ENCODE data around the gene ZNF497.

DNA sequence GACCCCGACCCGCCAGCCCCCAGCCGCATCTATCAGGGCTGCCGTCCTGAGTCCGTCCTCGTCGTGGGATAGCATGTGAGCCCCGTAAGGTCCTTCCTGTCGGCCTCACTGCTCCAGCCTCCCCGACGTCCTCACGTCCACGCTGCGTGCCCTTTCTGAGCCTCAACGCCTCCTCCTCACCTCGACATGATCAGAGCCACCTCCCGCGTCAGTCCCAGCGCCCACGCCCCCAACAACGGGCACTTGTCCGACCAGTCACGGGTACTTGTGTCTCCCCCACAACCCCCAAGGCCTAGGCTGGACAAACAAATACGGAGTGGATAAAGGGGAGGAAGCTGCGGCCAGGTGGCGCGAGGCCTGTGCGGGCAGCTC lies 665 bp downstream of the ZNF497 start:
- TF ChIP-seq KDM1A (IDR thresholded peaks at IDR 0.05; ENCODE audit: borderline replicate concordance, low read length) (no peak), RAD21 (IDR thresholded peaks at IDR 0.05 in 1 of 2, conservative IDR thresholded peaks at IDR 0.05 in 1 of 2; ENCODE audit: low read depth in 2 of 2, low read length in 2 of 2) (no peak), EZH2 (IDR thresholded peaks at IDR 0.05; ENCODE audit: low read depth, low read length, severe bottlenecking) (no peak)
- TF ChIP-seq, protein P1, sequence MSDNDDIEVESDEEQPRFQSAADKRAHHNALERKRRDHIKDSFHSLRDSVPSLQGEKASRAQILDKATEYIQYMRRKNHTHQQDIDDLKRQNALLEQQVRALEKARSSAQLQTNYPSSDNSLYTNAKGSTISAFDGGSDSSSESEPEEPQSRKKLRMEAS (IDR thresholded peaks at IDR 0.05), result peak; percentile 91
- TF ChIP-seq, protein P2, sequence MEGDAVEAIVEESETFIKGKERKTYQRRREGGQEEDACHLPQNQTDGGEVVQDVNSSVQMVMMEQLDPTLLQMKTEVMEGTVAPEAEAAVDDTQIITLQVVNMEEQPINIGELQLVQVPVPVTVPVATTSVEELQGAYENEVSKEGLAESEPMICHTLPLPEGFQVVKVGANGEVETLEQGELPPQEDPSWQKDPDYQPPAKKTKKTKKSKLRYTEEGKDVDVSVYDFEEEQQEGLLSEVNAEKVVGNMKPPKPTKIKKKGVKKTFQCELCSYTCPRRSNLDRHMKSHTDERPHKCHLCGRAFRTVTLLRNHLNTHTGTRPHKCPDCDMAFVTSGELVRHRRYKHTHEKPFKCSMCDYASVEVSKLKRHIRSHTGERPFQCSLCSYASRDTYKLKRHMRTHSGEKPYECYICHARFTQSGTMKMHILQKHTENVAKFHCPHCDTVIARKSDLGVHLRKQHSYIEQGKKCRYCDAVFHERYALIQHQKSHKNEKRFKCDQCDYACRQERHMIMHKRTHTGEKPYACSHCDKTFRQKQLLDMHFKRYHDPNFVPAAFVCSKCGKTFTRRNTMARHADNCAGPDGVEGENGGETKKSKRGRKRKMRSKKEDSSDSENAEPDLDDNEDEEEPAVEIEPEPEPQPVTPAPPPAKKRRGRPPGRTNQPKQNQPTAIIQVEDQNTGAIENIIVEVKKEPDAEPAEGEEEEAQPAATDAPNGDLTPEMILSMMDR (IDR thresholded peaks at IDR 0.05; ENCODE audit: control extremely low read depth in 1 of 3, insufficient read depth in 1 of 3, low read depth in 1 of 3, low read length in 3 of 3), result no peak
- TF ChIP-seq, protein P3, sequence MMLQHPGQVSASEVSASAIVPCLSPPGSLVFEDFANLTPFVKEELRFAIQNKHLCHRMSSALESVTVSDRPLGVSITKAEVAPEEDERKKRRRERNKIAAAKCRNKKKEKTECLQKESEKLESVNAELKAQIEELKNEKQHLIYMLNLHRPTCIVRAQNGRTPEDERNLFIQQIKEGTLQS (IDR thresholded peaks at IDR 0.05; ENCODE audit: insufficient read depth, low read depth, low read length), result no peak

All from H1 (cell line).